GM12864 (cell line): ENCODE measurements around the gene EDRF1.

Source experiments
- DNase-seq: peaks from one replicate; pipeline ENCODE4 v3.0.0-alpha.2; 2011; ENCODE audit warnings: low read depth
- H3K4me3 ChIP-seq: 2 replicates; pipeline ENCODE4 v1.5.1; 2011; ENCODE audit warnings: mild to moderate bottlenecking, low read depth, low read length, control low read depth
- TF ChIP-seq, protein P1 (sequence below): IDR thresholded peaks from 2 replicates; pipeline ENCODE4 v1.5.1; 2011; ENCODE audit warnings: low read depth, mild to moderate bottlenecking, moderate library complexity, low read length, control low read depth, inconsistent platforms; ENCODE audit errors: missing control alignments

The EDRF1 gene

DNA sequence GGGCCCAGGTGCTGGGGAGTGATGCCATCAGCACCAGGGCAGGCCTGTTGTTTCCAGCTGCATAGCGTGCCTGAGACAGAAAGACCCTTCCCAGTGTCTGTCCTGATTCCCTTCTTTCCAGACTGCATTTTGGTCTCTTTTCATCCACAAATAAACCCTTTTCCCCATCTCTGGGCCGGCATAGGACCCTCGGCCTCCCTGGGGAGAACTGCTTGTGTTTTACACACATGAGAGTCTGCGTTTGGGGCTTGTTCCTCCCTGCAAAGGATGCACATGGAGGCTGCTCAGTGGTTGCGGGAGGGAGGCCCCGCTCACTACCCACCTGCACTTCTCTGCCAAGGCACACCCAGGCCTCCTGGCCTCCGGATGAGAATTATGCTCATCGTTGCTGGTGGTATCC is 61.9 kb downstream of the EDRF1 start:
- H3K4me3 ChIP-seq = no peak overlapping the region
- TF ChIP-seq, protein P1, sequence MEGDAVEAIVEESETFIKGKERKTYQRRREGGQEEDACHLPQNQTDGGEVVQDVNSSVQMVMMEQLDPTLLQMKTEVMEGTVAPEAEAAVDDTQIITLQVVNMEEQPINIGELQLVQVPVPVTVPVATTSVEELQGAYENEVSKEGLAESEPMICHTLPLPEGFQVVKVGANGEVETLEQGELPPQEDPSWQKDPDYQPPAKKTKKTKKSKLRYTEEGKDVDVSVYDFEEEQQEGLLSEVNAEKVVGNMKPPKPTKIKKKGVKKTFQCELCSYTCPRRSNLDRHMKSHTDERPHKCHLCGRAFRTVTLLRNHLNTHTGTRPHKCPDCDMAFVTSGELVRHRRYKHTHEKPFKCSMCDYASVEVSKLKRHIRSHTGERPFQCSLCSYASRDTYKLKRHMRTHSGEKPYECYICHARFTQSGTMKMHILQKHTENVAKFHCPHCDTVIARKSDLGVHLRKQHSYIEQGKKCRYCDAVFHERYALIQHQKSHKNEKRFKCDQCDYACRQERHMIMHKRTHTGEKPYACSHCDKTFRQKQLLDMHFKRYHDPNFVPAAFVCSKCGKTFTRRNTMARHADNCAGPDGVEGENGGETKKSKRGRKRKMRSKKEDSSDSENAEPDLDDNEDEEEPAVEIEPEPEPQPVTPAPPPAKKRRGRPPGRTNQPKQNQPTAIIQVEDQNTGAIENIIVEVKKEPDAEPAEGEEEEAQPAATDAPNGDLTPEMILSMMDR = no peak
- DNase-seq = no peak

DNA sequence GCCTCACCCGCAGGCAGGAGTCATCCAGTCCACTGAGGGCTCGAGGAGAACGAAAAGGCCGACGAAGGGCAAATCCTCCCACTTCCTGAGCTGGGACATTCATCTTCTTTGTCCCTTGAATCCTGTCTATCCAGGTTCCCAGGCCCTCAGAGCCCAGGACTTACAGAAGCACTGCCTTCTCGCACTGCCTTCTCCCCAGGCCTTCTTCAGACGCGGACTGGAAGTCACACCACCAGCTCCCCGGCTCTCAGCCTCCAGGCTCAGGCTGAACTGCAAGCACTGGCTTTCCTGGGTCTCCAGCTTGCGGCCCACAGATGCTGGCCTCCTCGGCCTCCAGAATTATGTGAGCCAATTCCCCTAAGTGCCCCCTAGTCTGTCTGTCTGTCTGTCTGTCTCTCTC is 62.5 kb downstream of the EDRF1 start:
- no peak overlapping the region for H3K4me3 ChIP-seq
- no peak for DNase-seq
- TF ChIP-seq, protein P1 = no peak

DNA sequence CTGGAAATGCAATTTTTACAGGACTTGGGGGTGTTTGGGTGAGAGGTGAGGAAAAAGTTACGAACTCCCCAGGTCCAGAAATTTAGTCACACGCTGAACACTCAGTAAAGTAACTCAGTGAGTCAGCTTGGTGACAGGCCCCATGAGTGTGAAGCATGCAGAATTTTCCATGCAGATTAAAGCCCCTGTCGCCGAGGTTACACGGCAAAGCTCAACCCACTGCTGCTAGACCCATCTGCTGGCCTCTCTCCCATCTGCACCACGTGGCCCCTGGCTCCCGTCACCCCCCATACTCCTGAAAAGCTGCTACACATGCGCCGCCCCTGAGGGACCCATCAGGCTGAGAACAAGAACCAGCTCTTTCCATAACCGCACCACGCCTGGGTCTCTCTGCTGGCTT is 63.1 kb downstream of the EDRF1 start:
- TF ChIP-seq, protein P1 = no peak
- H3K4me3 ChIP-seq = no peak overlapping the region
- no peak for DNase-seq

DNA sequence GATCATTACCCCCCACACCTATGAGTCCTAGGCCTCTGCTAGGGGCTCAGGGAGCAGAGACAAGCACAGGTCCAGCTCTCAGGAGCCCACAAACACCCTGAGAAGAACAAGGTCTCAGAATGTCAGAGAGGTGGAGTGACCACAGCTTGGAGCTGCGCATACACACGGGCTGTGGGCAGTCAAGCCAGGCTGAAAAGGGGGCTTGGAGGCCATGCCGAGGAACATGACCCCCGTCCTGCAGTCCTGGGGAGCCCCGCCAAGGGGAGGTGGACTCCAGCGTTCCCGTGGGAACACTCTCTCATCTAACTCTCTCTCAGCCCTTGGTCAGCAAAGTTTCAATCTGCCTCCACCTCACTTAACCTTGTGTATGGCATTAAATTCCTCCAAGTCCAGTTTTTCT is 63.9 kb downstream of the EDRF1 start:
- TF ChIP-seq, protein P1 = no peak
- H3K4me3 ChIP-seq = no peak overlapping the region
- no peak for DNase-seq

DNA sequence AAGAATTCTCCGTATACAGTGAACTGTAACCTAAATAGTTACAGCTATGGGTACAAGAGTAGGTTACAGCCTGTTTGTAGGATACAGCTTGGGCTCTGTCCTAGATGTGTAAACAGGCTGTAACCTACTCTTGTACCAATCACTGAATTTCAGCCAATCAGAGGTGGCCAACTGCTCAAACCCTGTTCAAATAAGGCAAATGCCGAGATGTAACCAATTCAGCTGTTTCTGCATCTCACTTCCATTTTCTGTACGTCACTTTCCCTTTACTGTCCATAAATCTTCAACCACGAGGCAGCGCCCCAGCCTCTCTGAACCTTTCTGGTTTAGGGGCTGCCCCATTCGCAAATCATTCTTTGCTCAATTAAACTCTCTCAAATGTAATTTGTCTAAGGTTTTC is 64.4 kb downstream of the EDRF1 start:
- TF ChIP-seq, protein P1 = peak; percentile 5
- H3K4me3 ChIP-seq = no peak overlapping the region
- peak; percentile 56 for DNase-seq

DNA sequence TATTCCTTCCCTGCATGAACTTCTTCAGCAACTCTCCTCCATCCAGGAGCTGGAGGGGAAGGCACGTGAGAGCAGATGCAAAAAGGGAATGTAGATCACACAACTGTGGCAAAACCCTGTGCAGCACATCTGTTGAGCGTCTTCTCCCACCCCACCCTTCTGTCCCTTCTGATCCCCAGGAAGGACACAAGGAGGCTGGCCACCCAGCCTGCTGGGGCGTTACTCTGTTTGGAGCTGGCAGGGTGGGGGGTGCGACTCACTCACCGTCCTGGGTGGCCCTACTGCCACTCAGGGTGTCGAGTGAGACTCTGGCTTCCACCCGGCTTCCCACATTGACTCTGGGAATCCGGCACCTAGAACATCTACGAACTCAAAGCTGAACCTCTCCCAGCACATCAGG is 66.3 kb downstream of the EDRF1 start:
- TF ChIP-seq, protein P1 = no peak
- H3K4me3 ChIP-seq = no peak overlapping the region

DNA sequence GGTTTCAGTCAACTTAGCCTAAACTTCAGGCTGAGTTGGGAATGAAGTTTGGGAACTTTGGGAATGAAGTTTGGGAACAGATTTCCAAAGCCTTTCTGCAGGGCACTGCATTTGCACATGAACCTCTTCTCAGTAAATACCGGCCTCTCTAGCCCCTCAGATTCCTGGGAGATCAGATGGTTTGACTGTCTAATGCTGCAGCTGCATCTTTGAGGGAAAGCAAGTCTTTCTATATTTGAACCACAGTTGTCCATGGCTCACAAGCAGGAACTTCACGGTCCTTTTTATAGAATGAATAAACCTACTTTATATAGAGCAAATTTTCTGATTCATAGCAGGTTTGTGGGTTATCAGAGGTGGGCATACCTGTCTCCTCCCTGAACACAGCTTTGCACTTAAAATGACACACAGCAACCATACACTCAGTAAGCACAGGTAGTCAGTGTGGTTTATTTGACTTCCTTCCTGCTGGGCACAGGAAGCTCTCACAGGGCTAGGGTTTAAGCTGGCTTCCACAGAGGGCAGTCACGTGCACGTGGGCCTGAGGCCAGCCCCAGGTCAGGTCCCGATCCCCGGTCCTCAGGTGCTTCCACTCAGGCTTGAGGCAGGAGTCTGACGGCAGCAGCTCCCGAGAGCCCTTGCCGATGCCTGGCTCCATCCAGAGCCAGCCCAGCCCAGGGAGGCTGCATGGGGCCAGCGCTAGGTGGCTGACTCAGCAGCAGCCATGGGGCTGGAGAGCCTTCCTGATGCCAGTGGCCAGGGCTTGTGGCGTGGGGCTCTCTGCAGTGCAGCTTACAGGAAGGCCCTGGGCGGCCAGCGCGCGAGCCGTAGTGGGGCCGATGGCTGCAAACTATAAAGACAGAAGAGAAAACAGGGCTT is 68.9 kb downstream of the EDRF1 start:
- no peak for DNase-seq
- TF ChIP-seq, protein P1 = no peak

More for the DNA sequence above, 66.3 kb downstream of the EDRF1 start:
- DNase-seq = no peak

More for the DNA sequence above, 68.9 kb downstream of the EDRF1 start:
- H3K4me3 ChIP-seq = no peak overlapping the region
